ENCODE results near the gene ACLY.
"Not testable (repeated sequence)": the region's sequence is repeated elsewhere in the genome, so short reads cannot be mapped to it uniquely, and the experiment has no call there.

Gene ACLY

DNA sequence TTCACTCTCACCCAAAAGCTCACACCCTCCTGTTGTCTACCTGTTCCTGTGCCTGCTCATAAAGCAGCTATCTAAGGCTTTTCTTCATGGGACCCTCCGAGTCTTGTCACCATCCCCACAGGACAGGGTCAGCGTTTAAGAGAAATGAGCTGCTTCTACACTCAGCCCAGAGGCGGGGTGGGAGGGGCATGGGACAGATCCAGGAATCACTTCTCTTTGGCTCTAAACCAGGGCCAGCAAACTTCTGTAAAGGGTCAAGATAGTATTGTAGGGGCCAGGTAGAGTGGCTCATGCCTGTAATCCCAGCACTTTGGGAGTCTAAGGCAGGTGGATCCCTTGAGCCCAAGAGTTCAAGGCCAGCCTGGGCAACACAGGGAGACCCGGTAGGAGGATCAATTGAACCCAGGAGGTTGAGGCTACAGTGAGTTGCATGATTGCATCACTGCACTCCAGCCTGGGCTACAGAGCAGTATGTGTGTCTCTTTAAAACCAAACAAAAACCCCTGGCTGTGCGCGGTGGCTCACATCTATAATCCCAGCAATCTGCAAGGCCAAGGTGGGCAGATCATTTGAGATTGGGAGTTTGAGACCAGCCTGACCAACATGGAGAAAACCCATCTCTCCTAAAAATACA lies 30.3 kb downstream of the ACLY start:
- no peak for DNase-seq (ENCODE audit: insufficient read length, low spot score)
- TF ChIP-seq, protein P1, sequence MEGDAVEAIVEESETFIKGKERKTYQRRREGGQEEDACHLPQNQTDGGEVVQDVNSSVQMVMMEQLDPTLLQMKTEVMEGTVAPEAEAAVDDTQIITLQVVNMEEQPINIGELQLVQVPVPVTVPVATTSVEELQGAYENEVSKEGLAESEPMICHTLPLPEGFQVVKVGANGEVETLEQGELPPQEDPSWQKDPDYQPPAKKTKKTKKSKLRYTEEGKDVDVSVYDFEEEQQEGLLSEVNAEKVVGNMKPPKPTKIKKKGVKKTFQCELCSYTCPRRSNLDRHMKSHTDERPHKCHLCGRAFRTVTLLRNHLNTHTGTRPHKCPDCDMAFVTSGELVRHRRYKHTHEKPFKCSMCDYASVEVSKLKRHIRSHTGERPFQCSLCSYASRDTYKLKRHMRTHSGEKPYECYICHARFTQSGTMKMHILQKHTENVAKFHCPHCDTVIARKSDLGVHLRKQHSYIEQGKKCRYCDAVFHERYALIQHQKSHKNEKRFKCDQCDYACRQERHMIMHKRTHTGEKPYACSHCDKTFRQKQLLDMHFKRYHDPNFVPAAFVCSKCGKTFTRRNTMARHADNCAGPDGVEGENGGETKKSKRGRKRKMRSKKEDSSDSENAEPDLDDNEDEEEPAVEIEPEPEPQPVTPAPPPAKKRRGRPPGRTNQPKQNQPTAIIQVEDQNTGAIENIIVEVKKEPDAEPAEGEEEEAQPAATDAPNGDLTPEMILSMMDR (IDR thresholded peaks at IDR 0.05; ENCODE audit: insufficient read depth, missing control alignments) = no peak
- FAIRE-seq = no peak

DNA sequence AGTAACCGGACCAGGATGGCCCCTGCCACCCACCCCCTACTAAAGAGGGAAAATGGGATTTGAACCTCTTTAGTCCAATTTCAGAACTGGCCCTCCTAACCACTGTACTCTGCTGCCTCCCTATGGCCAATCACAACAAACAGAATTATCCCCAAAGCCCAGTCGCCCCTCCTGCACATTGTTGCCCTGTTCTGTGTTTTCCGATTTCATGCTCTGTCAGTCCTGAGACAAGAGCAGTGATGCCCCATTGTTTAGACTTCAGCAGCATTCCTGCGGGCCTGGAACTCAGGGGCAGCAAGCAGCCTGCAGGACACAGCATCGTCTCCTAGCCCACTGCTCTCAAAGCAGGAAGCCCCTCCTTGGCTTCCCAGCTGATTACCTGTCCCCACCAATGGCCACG lies 33.0 kb downstream of the ACLY start:
- DNase-seq (ENCODE audit: insufficient read length, low spot score) = no peak
- TF ChIP-seq, protein P1 (IDR thresholded peaks at IDR 0.05; ENCODE audit: insufficient read depth, missing control alignments) = peak; percentile 42
- FAIRE-seq = no peak

DNA sequence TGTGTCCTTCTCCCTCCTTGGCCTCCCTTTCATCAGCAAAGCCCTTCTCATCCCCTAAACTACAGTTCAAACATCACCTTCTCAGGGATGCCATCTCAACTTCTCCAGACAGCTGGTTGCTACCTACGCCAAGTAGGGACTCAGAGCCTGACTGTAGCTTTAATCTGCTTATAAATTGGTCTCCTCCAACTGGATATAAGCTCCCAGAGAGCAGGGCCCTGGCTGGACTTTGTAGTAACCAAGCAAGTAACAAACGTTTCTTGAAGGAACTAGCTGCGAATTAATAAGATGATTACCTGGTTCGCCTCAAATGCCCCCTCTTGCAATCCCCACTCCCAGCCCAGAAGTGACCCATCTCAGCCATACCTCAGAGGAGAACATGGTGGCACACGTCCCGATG lies 36.0 kb downstream of the ACLY start:
- FAIRE-seq (no peak), DNase-seq (ENCODE audit: insufficient read length, low spot score) (peak; percentile 41)
- TF ChIP-seq, protein P1 (IDR thresholded peaks at IDR 0.05; ENCODE audit: insufficient read depth, missing control alignments) = no peak

DNA sequence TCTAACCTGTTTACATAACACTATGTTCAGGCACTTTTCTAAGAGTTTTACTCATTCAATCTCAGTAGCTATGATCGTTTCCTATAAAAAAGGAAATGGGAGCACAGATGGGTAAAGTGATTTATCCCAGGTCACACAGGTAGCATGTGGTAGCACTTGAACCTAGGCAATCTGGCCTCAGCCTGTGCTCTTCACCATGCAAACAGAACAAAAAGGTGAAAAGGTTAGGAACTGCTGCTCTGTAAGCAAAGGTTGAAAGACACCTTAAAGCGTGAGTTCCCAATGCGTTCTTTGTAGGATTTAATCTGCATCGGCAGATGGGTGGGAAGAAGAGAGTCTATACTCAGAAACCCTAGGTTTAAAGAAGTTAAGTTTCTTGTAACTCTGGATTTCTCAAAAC lies 38.6 kb downstream of the ACLY start:
- FAIRE-seq = peak; percentile 41
- TF ChIP-seq, protein P1 (IDR thresholded peaks at IDR 0.05; ENCODE audit: insufficient read depth, missing control alignments) = no peak
- no peak for DNase-seq (ENCODE audit: insufficient read length, low spot score)

DNA sequence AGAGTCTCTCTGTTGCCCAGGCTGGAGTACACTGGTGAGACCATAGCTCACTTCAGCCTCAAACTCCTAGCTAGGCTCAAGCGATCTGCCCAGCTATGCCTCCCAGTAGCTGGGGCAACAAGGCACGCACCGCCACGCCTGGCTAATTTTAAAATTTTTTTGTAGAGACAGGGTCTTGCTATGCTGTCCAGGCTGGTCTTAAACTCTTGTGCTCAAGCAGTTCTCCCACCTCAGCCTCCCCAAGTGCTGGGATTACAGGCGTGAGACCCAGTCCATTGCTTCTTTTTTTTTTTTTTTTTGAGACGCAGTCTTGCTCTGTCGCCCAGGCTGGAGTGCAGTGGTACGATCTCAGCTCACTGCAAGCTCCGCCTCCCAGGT lies 44.5 kb downstream of the ACLY start:
- not testable (repeated sequence) for DNase-seq (ENCODE audit: insufficient read length, low spot score); FAIRE-seq

DNA sequence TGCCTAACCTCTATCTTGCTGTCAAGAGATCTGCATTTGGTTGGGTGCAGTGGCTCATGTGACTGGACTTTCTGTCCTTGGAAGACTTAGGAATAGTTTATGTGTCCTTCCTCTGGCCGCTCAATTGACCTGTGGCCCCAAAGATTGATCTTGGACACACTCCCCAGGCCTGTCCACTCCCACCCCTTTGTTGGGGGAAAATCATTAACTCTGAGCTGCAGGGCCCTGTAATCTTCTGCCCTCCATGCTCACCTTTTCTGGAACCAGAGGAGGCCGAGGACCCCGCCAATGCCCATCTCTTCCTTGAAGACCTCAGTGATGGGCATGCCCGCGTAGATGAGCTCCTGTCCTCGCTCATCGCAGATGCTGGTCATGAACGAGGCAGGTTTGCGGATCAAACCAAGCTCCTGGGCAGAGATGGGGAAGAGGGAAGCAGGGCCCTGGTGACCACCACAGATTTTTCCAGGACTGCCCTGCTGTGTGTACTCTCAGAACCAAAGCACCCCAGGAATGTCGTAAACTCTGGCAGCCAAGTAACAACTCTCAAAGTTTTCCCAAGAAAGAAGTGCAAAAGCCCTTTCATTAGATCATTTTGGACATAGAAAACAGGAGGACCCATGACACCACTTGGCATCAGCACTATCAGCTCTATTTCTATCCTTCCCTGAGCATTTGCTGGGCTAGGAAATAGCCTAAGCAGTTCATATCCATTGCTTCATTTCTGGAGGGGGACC lies 45.0 kb downstream of the ACLY start:
- TF ChIP-seq, protein P1 (IDR thresholded peaks at IDR 0.05; ENCODE audit: insufficient read depth, missing control alignments) = no peak
- no peak for DNase-seq (ENCODE audit: insufficient read length, low spot score)
- FAIRE-seq = no peak

DNA sequence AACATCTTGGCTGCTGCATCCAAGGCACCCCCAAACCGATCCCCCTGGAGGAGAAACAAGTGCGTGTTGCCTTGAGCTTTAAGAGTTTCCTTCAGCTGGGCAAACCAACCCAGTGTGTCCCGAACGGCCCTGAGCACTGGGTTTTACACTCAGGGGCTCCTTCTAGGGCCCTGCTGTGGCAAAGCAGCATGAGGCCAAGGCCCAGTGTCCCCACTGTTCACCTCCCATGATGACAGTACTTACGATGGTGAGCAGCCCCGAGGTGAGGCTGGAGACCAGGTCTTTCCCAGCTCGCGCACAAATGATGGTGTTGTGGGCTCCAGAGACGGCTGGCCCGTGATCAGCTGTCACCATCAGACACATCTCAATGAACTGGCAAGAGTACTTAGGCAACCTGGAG lies 47.0 kb downstream of the ACLY start:
- TF ChIP-seq, protein P1 (IDR thresholded peaks at IDR 0.05; ENCODE audit: insufficient read depth, missing control alignments) = no peak
- DNase-seq (ENCODE audit: insufficient read length, low spot score) = no peak
- no peak for FAIRE-seq

Measured in D721Med (cell line).